HG02973 (cell line): ENCODE data around the gene KRT71.

Experiments
- ATAC-seq: cut with Tn5 transposase; IDR thresholded peaks from one replicate; pipeline ENCODE4 v1.9.1; 2021; ENCODE audit warnings: moderate library complexity; ENCODE audit not compliant: unreplicated experiment

The KRT71 gene

DNA sequence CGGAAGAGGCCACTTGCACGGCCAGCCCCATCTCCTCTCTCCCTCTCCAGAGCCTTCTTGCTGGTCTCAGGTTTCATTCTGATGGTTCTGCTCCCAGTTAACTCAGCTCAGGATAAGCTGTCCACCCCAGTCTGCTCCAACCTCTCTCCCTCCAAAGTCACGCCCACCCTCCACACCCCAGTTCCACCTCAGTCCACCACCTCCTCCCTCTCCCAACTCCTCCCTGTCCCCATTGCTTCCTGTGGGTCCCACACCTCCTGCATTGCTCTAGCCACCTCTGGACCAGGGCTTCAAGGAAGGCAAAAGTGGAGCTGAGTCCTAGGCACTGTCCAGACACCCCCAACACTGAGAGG lies 13.1 kb downstream of the KRT71 start:
- ATAC-seq: no peak

DNA sequence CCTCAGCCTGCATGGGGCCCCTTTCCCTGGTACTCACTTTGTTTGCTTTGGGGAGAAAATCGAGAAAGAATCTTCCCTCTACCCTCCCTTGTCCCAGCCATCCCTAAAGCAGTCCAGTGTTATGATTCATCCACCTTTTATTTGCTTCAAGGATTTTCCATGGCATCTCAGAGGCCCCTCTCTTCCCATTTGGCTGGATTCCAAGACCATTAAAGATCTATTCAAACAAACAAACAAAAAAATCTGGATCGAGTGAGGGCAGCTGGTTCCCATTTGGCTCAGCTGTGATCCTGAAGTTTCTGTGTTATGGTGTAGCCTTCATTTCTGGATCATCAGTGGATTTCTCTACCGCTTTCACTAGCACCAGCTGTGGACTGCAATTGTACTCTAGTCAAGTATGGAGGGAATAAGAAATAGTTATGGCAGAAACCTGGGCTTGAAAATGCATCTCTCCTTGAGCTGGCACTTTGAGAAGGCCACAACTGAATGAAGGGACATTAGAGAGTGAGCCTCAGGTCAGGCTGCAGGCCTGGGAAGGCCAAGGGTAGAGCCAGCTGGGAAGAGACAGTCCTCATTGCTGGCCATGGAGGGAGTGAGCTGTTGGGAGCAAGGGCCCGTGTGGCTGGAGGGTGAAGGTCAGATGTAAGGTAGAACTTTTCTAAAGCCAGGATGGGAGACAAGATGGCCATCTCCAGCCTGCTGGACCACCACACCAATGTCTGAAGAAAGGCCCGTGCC lies 13.7 kb downstream of the KRT71 start:
- no peak for ATAC-seq

DNA sequence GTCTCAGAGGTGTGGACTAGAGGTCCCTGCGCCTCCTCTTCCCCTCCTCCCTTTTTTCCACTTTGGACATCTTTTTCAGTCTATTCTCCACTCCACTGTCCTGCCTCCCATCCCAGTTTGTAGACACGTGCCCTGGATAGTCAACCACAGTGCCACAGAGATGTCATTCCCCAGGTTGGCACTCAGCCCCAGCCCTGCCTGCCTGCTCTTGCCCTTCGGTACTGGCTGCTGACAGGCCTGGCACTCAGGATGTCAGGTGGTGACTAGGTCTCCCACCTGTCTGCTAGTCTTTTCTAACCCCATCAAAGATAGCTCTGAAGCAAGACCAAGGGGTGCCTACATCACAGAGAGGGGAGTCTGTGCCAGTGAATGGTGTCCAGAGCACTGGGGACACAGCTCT lies 15.8 kb downstream of the KRT71 start:
- no peak for ATAC-seq

DNA sequence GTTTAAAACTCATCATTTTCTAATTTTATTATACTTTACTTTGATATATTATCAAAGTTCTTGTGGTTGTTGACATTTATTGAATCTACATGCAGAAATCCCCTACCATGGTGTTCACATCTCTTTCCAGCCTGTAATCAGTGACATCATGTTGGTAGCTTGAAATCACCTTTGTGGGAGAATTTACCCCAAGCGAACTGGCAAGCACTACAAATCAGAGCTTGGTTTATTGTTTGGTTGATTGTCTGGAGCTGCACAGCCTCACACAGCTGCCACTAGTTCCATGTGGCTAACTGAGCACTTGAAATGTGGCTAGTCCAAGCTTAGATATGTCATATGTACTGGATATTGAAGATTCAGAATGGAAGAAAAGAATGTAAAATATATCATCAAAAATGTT lies 17.4 kb downstream of the KRT71 start:
- ATAC-seq: no peak

DNA sequence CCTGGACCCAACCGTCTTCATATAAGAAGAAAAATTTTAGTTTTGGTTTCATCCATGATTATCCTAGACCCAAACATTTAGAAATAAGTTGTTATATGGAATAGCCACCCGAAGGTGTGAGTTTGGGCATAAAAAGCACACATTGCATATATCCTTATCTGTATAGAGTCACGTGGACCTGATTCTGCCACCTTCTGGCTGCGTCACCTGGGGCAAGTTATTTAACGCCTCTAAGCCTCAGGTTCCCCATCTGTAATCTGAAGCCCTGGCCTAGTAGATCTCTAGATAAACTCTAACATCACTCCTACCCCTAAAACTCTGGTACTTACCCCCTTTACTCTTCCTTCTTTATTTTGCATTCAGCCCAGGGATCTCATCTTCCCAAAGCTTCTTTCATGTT lies 18.5 kb downstream of the KRT71 start:
- ATAC-seq: no peak

DNA sequence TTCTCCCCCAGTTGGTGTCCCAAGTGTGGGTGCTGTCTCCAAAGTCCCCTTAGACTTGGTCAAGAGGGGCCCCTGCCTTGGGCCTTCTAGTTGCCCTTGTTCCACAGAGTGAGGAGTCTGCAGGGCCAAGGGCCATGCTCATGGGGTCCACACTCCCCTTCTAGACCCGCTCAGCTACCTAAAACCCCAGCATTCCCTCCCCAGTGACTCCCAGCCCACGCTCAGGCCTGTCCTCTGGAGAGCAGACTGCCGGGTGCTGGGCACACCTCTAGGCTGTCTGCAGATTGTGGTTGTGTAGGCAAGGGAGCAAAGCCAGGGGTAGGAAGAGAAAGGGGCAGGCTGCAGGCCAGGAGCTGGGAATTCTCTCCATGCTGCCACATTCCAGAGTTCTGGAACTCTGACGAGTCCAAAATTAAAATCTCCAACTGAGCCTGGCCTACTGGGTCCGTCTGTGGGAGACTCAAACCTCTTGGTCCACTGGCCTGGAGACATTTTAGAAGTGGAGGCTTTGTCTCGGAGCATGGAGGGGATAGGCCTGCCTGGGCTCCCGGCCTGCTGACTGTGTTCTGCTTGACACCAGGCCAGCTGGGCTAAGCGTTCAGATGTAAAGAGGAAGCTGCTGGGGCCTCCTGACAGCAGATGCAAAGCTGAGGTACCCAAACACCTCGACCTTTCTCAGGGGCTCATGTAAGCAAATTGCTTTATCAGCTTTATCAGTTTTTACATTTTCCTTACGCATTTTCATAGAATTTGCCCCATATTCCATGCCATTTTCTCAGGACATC lies 19.1 kb downstream of the KRT71 start:
- ATAC-seq: no peak

DNA sequence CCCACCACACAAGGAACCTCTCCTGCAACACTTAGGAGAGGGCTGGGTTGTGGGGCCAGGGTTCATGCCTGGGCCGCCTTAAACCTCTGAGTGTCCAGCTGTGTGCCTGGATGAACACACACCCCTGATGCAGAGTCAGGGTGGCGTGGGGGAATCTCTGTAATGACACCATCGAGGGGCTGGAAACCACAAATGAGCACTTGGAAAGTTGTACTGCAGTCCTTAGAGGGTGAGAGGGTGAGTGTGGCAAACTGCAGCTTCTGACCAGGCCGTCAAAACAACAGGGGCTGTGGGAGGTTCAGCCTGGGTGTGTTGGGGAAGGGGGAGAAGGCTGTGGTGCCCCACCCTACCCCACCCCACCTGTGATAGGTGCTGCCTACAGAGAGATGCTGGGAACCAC lies 20.3 kb downstream of the KRT71 start:
- no peak for ATAC-seq

DNA sequence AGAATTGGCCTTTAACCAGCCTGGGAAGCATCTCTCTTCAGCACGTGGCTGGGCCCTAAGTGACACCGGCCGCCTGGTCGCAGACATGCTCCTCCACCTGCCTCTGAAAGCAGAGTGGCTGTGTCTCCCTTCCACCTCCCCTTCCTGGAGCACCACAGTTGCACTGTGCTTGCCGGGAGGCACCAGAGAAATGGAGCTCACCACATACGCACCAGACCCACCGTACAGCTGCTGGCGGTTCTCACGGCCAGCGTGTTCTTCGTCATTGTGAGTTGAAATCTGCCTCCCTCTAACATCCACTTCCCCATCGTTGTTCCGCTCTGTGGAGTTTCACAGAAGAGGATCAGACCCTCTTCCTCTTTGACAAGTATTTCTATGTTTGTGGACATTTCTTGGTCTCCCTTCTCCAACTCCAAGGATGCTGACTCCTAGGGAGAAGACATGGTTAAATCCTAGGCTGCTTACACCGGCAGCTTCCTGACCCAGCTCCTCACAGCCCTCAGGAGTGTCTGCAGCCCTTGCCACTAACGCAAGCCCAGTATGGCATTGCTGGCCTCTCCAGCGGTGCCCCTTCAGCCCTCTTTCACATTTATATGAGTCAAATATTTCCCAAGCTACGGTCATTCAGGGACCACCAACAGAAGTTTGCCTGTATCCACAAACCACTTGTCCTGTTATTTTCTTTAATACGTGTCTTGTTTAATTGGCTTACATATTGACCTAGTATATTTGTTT lies 21.2 kb downstream of the KRT71 start:
- ATAC-seq: no peak

DNA sequence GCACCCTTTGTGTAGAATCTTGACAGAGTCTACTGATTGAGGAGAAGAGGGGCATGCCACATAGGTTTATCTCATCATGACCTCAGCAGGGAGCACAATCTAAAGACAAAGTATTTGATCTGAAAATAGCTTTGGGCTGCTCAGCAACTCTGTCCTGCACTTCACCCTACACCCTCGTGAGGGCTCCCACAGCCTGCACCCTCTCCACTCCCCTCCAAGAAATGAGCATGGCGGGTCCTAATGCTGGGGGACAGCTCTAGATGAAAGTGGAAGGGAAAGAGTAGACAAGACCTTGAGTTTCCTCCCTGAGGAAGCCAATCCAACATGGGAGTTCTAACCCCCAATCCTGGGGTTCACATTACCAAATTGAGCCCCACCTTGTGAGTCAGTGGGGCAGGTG lies 22.0 kb downstream of the KRT71 start:
- ATAC-seq: no peak

DNA sequence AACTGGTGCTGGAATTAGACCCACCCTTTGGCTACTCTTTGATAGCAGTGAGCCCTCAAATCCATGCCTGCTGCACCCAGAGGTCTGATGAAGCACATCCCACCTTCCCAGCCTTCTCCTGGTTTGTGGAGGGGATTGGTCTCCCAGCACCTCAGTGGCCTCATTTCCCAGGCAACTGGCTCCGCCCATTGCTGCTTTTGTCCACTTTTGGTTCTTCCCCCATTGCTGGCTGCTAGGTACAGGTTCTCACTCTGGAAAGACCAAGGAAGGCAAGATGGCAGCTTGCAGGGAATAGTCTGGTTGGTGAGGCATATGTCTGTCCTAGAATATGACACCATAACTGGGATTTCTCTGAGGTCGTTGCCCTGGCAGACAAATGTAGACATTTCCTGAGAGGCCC lies 22.6 kb downstream of the KRT71 start:
- no peak for ATAC-seq

DNA sequence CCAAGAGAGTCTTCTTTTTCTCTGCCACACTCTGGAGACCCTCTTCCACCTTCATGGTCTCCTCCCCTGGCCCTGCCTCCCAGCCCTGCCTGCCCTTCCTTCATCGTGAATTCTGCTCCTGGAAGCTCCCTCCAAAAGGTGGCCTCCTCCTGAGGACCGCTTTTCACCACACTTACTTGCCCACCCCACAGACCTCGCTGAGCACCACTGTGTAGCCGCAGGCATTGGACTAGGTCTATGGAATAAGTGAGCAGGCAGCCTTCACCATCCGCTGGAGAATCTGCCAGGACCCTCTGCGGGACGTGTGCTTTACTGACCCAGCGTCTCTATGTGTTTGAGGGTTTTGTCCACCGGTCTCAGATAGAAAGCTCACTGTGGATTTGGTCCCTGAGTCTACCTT lies 23.1 kb downstream of the KRT71 start:
- ATAC-seq: no peak

DNA sequence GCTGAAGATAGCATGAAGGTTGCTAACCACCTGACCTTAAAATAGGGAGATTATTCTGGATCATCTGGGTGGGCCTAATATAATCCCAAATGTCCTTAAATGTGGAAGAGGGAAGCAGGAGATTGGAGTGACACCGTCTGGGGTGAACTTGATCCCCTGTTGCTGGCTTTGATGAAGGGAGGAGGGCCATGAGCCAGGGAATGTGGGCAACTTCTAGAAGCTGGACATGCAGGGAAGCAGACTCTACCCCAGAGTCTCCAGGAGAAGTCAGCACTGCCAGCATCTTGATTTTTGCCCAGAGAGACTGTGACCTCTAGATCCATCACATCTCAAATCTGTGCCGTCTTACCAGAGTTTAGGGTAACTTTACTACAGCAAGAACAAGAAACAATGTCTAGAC lies 23.5 kb downstream of the KRT71 start:
- no peak for ATAC-seq

DNA sequence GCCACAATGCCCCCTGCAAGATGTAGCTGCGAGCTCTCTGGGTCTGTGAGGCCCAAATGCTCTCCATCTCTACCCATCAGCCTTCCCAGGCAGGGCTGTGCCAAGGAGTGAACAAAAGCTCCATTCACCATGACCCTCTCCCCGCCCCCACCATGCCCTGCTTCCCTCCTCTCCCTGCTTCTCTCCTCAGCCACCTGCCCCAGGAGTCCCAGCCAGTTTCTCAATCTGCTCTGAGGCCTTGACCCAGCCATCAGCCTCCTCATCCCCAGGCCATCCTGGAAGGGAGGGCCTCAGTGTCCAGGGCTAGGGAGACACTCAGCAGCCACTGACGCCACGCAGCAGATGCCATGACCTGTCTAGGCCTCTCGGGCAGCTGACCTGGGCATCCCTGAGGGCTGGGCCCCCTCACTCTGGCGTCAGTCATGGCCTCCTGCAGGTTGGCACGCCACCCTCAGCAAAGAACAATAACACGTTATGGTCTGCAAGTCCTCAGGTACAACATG lies 24.3 kb downstream of the KRT71 start:
- no peak for ATAC-seq

DNA sequence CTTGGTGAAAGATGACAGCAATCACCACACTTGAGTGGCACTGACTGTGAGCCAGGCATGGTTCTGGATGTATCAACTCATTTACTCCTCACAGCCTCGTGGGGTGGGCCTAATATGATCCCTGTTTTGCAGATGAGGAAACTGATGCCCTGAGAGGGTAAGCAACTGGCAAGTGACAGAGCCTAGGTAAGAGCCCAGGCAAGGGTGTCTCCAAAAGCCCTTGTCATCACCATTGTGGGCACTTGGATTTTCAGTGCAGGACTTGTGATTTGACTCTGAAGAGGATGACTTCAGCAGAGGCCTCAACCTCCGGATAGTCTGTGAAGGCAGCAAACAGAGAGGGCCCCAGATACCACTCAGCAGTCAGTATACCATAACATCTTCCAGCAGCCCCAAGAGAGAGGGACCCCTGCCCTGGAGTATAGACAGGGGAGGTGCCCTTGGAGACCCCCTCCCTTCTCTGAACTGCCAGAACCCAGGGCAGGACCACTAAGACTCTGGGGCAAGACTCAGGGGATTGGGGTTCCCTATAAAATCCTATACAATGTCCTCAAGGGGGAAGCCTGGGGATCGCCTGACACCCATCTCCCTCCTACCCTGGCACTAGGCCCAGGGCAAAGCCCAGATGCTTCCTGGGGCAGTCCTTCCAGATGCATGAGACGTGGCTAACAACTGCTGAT lies 25.7 kb downstream of the KRT71 start:
- no peak for ATAC-seq

DNA sequence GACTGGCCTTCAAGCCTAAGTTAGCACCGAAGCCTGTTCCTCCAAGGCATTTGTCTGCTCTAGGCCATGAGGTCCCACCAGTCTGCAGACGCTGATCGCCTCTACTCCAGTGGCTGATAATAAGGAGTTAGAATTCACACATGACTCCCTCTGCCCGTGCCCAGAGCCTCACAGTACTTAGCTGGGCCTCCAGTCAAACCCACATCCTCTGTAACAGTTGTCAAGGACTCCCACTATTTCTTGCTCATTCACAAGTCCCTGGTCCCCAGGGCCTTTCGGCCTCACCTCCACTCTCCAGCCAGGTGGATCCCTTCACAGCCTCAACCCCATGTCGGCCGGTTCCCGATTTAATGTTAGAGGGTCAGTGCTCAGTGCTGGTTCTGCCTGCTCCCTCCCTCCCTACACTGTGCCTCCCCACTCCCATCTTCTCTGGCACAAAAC lies 26.4 kb downstream of the KRT71 start:
- ATAC-seq: no peak

DNA sequence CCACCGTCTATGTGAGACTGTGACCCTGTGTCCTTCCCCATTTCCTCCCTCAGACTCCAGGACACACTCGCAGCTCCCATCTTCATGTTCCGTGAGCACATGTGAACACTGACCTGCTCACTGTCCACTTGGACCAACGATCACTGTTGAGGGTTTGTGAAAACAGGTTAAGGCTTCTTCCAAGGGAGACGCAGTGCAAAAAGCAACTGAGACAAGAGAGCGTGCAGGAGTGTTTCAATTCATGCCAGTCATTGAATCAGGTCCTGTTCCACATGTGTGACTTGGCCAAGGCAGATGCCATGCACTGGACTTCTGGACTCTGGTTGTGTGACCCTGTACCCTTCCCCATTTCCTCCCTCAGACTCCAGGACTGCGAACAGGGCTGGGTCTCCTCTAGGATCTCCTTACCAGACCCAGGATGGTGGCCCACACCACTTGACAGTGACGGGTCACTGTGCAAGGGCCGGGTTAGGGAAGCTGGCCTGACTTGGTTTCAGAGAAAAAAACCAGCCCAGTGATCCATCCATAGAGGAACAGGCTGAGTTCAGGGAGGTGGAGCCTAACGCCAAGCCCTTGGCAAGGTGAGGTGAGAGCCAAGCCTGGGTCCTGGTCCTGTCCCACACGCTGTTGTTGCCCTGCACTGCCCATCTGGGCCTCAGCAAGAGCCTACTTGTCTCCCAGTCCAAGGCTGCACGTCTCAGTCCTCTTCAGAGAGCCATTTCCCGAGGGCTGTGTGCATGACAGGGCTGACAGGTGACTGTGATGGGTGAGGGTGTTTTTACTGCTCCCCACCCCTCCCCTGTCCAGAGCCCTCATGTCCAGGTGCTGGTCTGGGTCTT lies 27.1 kb downstream of the KRT71 start:
- no peak for ATAC-seq

DNA sequence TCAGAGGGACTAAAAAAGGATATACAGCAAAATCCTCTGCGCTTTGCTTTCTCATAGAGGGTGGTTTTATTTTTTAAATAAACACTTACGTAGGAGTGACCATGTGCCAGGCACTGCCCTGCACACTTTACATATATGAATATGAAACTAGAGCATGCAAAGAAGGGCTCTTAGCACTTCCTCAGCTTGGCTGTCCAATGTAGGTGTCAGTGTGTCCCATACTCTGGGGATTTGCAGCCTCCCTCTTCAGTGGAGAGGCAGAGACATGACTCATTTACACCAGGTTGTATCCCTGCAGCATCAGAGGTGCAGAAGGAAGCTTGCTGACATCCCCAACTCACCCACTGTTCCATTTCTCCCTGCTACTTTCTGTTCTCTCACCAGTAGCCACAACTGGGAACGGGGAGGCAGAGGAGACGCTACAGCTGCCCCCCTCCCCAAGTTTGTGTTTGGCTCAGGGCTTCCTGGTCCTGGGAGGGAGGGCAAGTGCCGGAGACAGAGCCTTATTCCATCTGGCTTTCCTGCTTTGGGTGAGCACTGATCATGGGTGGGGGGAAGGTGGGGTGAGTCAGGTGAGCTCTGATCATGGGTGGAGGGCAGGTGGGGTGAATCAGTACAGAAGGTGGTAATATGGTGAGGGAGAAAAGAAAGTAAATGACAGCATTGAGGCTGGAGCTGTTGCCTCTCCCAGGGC lies 27.9 kb downstream of the KRT71 start:
- no peak for ATAC-seq

DNA sequence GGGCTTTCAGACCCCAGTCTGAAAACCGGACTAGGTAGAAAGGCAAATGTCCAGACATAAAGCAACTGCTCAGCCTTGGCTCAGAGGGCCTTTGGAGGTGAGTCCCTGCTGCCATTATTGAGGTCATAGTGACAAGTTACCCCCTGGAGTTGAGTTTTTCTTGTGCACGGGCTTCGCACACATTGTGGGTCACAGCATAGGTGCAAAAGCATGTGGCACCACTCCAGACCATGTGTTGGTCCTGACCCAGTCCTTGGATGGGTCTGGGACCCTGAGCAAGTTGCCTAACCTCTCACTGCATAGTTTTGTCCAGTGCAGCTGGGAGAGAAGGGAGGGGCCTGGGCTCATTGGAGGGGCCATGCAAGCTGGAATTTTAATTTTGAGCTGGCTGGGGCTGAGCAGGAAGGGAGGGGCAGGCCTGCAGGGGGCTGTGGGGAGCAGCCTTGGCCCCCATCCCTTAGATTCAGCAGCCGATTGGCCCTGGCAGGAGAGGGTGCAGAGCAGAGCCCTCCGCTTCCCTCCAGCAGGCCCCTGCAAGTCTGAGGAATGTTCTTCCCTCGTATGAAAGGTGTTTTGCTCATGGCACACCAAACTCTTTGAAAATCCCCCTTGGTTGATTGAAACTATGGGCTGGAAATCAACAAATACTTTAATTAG lies 28.6 kb downstream of the KRT71 start:
- ATAC-seq: no peak

DNA sequence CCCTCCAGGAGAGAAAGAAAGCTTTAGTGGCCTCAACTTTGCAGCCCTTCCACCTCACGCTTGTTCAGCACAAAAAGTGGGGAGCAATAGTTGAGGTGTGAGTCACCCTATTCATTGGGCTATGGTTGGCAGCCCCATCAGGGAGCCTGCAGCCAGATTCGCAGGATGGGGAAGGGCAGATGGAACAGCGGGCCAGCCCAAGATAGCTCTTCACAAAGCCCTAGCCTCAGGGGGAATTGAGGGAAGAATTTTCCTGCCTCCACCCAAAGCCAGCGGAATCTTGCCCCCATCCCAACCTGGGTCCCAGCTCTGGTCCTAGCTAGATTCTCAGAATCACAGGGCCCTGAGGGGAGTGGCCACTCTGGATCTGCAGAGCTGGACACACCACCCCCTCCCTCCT lies 29.1 kb downstream of the KRT71 start:
- no peak for ATAC-seq
